ENCODE data around the gene MS4A5. TPM values are rescaled to one million over a fixed set of nuclear protein-coding genes. Genes with fewer than 3 reads are reported as not detected.
"Not testable (repeated sequence)": the region's sequence is repeated elsewhere in the genome, so short reads cannot be mapped to it uniquely, and the experiment has no call there.

The MS4A5 gene
- total and polyA plus RNA-seq, 5 experiments from 2014 or later: not detected

DNA sequence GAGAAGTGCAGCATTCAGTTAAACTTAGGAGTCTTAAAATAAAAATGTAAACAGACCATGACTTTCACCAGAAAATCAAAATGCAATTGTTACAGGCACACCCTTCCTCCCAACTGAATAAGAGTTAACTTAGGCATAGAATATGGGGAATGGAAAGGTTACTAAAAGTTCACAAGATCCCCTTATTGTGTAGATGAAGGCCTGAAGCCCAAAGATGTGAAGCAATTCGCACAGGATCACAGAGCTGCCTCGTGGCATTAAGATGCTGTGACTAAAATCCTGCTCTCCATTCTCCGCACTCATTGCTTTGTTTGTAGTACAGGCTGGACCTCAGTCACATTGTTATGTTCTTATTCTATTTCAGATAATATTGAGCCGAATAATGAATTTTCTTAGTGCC is 4.0 kb downstream of the MS4A5 start:
- H3K27ac Mint-ChIP-seq: no peak overlapping the region

DNA sequence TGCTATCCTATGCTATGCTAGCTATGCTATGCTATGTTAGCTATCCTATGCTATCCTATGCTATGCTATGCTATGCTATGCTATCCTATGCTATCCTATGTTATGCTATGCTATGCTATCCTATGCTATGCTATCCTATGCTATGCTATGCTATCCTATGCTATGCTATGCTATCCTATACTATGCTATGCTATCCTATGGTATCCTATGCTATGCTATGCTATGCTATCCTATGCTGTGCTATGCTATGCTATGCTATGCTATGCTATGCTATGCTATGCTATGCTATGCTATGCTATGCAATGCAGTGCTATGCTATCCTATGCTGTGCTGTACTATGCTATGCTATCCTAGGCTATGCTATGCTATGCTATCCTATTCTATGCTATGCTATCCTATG is 17.7 kb downstream of the MS4A5 start:
- POLR2A ChIA-PET: no interaction called here
- no peak for DNase-seq
- H3K4me1 Mint-ChIP-seq: peaks cover 2 to 37% (median 16%) of the 10 kb centered on the region in 4 donors
- H3K27me3 Mint-ChIP-seq: no peaks in the 10 kb centered on the region
- peak overlapping the region in 3 of 10 donors; percentile 57 to 86 (median 83) for H3K27ac Mint-ChIP-seq
- peaks cover 0 to 8% (median 2%) of the 10 kb centered on the region in 9 donors for H3K9me3 Mint-ChIP-seq
- no peak for ATAC-seq
- peak overlapping the region in 6 of 10 donors; percentile 78 to 90 (median 87) for H3K4me3 Mint-ChIP-seq
- H3K36me3 Mint-ChIP-seq: peaks cover 0 to 5% (median 0%) of the 10 kb centered on the region in 3 donors

More for the DNA sequence above, 4.0 kb downstream of the MS4A5 start:
- H3K27me3 Mint-ChIP-seq: peaks cover 6 to 17% (median 8%) of the 10 kb centered on the region in 5 donors
- DNase-seq (no peak), ATAC-seq (no peak)
- H3K36me3 Mint-ChIP-seq: no peaks in the 10 kb centered on the region
- POLR2A ChIA-PET: no interaction called here
- H3K4me1 Mint-ChIP-seq: peaks cover 0 to 2% (median 0%) of the 10 kb centered on the region in 4 donors
- no peaks in the 10 kb centered on the region for H3K9me3 Mint-ChIP-seq
- no peak overlapping the region for H3K4me3 Mint-ChIP-seq

DNA sequence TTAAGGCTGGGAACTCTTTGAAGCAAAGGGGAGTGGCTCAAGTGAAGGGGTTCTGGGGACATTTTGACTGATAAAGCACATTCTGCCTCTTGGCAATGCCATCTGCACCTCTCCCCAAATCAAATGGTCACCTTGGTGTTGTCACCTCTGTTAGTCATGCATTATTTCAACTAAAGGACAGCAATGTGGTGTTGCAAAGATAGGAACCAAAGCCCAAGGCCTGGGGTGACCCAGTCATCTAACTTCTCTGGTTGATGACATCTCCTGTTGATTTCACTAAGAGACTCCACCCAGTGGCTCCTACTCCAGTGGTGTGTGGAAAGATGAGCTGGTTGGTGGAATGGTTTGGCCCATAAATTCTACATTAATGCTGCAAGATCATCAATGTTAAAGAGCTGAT is 18.5 kb downstream of the MS4A5 start:
- peak overlapping the region in 1 of 10 donors; percentile 9 for H3K27ac Mint-ChIP-seq
- ATAC-seq: no peak
- DNase-seq: no peak
- no peak overlapping the region for H3K4me3 Mint-ChIP-seq
- POLR2A ChIA-PET: no interaction called here
- peaks cover 2 to 35% (median 16%) of the 10 kb centered on the region in 4 donors for H3K4me1 Mint-ChIP-seq
- H3K36me3 Mint-ChIP-seq: peaks cover 0 to 5% (median 0%) of the 10 kb centered on the region in 3 donors
- H3K27me3 Mint-ChIP-seq: no peaks in the 10 kb centered on the region
- H3K9me3 Mint-ChIP-seq: peaks cover 0 to 8% (median 2%) of the 10 kb centered on the region in 9 donors

DNA sequence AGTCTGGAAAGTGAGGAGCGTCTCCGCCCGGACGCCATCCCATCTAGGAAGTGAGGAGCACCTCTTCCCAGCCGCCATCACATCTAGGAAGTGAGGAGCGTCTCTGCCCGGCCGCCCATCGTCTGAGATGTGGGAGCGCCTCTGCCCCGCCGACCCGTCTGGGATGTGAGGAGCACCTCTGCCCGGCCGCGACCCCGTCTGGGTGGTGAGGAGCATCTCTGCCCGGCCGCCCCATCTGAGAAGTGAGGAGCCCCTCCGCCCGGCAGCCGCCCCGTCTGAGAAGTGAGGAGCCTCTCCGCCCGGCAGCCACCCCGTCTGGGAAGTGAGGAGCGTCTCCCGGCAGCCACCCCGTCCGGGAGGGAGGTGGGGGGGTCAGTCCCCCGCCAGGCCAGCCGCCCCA is 21.8 kb downstream of the MS4A5 start:
- H3K9me3 Mint-ChIP-seq, DNase-seq, H3K36me3 Mint-ChIP-seq, POLR2A ChIA-PET, H3K27ac Mint-ChIP-seq, ATAC-seq, H3K27me3 Mint-ChIP-seq, H3K4me3 Mint-ChIP-seq: not testable (repeated sequence)
- H3K4me1 Mint-ChIP-seq: peaks cover 0 to 49% (median 11%) of the 10 kb centered on the region in 4 donors

DNA sequence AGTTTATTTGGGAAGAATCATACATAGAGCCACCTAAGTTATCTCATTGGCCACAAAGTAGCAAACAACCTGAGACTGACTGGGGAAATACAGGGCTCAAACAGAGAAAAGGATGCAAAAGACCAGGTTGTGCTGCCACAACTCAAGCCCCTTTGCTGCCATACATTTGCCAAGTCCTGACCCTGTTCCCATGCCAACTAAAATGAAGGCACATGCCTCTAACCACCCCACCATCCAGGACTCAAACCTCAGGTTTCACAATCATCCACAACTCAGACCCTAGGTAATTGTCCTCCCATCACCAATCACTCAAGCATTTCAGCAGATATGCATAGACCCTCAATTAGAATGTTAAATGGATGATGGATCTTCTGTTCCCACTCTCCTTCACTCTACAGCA is 24.8 kb downstream of the MS4A5 start:
- Mint-ChIP-seq H3K9me3 (peaks cover 0 to 8% (median 2%) of the 10 kb centered on the region in 9 donors), H3K4me3 (no peak overlapping the region), H3K4me1 (peaks cover 0 to 30% (median 3%) of the 10 kb centered on the region in 4 donors), H3K27me3 (peaks cover 0 to 9% (median 3%) of the 10 kb centered on the region in 5 donors), H3K36me3 (peaks cover 0 to 5% (median 0%) of the 10 kb centered on the region in 3 donors), H3K27ac (peak overlapping the region in 1 of 10 donors; percentile 86)
- DNase-seq: no peak
- no peak for ATAC-seq
- POLR2A ChIA-PET: no interaction called here

DNA sequence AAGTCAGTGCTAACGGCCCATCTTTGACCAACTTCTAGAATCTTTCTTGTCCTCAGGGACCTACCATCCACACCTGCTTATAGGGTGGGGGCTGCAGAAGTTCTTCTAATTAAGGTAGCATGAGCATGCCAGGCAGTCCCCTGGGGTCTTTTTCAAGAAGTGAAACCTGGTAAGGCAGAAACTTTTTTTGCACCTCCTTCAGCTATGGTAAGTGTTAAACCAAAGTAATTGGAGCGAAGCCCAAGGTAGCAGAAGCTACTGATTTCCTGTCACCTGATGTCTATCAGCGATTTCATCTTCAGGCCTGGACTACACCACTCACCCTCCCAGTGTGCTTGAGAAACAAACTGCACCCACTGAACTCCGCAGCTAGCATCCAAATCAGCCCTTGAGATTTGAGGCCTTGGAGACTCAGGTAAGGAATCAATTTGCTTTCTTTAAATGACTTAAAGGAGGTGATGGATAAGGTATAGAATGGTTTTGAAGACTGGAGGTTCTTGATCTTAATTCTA is 26.2 kb downstream of the MS4A5 start, which contains the start of gene MS4A1:
Gene MS4A1 (plus strand): TSS at position 317 of the 512 bp plus-strand sequence. CDS start 6,528 bp downstream, outside the sequence.
- POLR2A ChIA-PET: no interaction called here
- H3K9me3 Mint-ChIP-seq: peaks cover 0 to 2% (median 0%) of the 10 kb centered on the region in 9 donors
- H3K27me3 Mint-ChIP-seq: peaks cover 0 to 9% (median 3%) of the 10 kb centered on the region in 5 donors
- peak in 1 of 2 donors; percentile 80 for ATAC-seq
- H3K4me1 Mint-ChIP-seq: peaks cover 0 to 39% (median 3%) of the 10 kb centered on the region in 4 donors
- peak within 1 kb of the TSS in 3 of 10 donors; percentile 62 to 76 (median 65) for H3K4me3 Mint-ChIP-seq
- DNase-seq: peak in 2 of 10 donors; percentile 9 to 36
- H3K36me3 Mint-ChIP-seq: no peaks in the 10 kb centered on the region
- peak within 1 kb of the TSS in 4 of 10 donors; percentile 45 to 86 (median 68) for H3K27ac Mint-ChIP-seq

DNA sequence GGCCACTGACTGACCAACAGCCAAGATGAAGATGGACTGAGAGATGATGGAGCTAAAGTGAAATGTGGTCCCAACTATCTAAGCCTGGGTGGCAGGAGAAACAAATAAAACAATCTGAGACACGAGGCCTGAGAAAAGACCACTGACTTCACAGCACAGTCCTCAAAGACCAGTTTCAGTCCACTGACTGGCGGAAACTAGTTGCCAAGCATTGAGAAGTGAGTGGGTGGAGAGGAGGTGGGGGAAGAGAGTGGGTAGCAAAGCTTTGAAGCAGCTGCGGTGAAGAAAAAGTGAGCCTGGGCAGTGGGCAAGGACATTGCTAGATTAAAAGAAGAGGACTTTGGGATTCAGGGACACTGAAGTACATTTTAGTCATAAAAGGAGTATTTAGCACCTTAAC is 28.2 kb downstream of the MS4A5 start:
- no peaks in the 10 kb centered on the region for H3K9me3 Mint-ChIP-seq
- DNase-seq: no peak
- peaks cover 0 to 47% (median 3%) of the 10 kb centered on the region in 4 donors for H3K4me1 Mint-ChIP-seq
- peak overlapping the region in 2 of 10 donors; percentile 15 to 69 for H3K27ac Mint-ChIP-seq
- POLR2A ChIA-PET: no interaction called here
- no peaks in the 10 kb centered on the region for H3K36me3 Mint-ChIP-seq
- no peak for ATAC-seq
- peaks cover 0 to 9% (median 3%) of the 10 kb centered on the region in 5 donors for H3K27me3 Mint-ChIP-seq
- peak overlapping the region in 2 of 10 donors; percentile 20 to 76 for H3K4me3 Mint-ChIP-seq

DNA sequence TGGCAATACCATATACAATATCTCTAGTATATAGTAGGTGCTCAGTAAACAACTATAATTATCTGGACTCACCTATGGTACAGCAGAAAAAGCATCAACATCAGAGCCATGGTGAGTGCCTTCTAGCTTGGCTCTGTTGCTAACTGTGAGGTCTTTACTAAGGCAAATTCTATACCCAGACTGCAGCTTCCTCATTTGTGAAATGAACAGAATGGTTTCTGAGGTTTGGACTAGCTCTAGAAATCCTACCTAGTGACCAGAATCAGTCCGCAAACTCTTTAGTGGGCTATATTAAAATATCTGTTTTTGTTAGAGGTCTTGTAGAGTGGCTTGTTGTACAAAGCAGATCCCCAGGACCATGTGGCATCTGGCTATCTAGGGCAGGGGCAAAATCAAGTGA is 30.0 kb downstream of the MS4A5 start:
- Mint-ChIP-seq H3K27ac (no peak overlapping the region), H3K27me3 (peaks cover 0 to 11% (median 5%) of the 10 kb centered on the region in 5 donors), H3K36me3 (no peaks in the 10 kb centered on the region), H3K4me3 (peak overlapping the region in 1 of 10 donors; percentile 62), H3K4me1 (peaks cover 0 to 51% (median 3%) of the 10 kb centered on the region in 4 donors), H3K9me3 (no peaks in the 10 kb centered on the region)
- ATAC-seq (no peak), DNase-seq (no peak)
- POLR2A ChIA-PET: interaction anchor here (0.6 kb wide), 1 partner anchor 62 kb away, joined by 4 read pairs; no protein-coding TSS in a partner anchor

DNA sequence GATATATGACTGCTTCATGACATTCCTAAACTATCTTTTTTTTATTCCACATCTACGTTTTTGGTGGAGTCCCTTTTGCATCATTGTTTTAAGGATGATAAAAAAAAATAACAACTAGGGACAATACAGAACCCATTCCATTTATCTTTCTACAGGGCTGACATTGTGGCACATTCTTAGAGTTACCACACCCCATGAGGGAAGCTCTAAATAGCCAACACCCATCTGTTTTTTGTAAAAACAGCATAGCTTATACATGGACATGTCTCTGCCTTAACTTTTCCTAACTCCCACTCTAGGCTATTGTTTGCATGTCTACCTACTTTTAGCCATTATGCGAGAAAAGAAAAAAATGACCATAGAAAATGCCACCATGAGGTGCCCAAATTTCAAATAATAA is 39.5 kb downstream of the MS4A5 start:
- DNase-seq (no peak), ATAC-seq (no peak)
- Mint-ChIP-seq H3K9me3 (peaks cover 0 to 3% (median 0%) of the 10 kb centered on the region in 9 donors), H3K4me3 (no peak overlapping the region), H3K4me1 (peaks cover 0 to 19% (median 0%) of the 10 kb centered on the region in 4 donors), H3K27me3 (peaks cover 7 to 19% (median 11%) of the 10 kb centered on the region in 5 donors), H3K36me3 (no peaks in the 10 kb centered on the region), H3K27ac (peak overlapping the region in 1 of 10 donors; percentile 12)
- POLR2A ChIA-PET: no interaction called here

DNA sequence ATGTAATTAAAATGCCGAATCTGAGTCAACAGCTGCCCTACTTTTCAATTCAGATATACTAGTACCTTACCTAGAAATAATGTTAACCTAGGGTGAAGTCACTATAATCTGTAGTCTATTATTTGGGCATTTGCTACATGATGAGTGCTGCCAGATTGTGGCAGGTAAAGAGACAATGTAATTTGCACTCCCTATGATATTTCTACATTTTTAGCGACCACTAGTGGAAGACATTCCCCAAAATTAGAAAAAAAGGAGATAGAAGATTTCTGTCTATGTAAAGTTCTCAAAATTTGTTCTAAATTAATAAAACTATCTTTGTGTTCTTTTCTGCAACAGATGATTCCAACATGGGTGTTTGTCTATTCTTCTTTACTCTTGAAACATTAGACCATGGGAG is 40.4 kb downstream of the MS4A5 start:
- Mint-ChIP-seq H3K36me3 (no peaks in the 10 kb centered on the region), H3K4me1 (peaks cover 0 to 14% (median 0%) of the 10 kb centered on the region in 4 donors), H3K4me3 (no peak overlapping the region), H3K27me3 (peaks cover 7 to 19% (median 9%) of the 10 kb centered on the region in 5 donors), H3K9me3 (peaks cover 0 to 4% (median 0%) of the 10 kb centered on the region in 9 donors), H3K27ac (no peak overlapping the region)
- POLR2A ChIA-PET: no interaction called here
- ATAC-seq: no peak
- DNase-seq: no peak

DNA sequence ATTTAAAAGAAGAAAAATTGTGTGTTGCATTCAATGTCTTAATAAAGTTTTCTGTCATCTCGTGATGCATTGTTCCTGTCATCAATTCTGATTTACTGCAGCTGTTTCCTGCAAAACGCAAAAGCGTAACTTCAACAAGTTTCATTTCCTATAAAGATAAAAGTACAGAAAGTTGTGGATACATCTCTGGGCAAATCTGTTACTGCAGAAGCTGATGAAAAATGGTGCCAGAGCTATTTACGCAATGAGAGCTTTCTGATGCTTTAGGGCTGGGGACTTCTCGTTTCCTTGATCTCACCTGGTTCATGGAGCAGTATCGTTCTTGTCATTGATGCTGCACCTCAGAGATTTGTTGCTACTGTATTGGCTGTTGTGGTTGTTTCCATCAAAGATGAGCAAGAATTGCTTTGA is 47.7 kb downstream of the MS4A5 start:
- Mint-ChIP-seq H3K9me3 (peaks cover 0 to 9% (median 0%) of the 10 kb centered on the region in 9 donors), H3K36me3 (no peaks in the 10 kb centered on the region), H3K4me3 (no peak overlapping the region), H3K27ac (peak overlapping the region in 1 of 10 donors; percentile 4), H3K27me3 (peaks cover 0 to 16% (median 6%) of the 10 kb centered on the region in 5 donors), H3K4me1 (peaks cover 0 to 33% (median 1%) of the 10 kb centered on the region in 4 donors)
- ATAC-seq (peak in 1 of 2 donors; percentile 47), DNase-seq (no peak)
- POLR2A ChIA-PET: interaction anchor here (0.7 kb wide), 1 partner anchor 21 kb away, joined by 5 read pairs; no protein-coding TSS in a partner anchor

DNA sequence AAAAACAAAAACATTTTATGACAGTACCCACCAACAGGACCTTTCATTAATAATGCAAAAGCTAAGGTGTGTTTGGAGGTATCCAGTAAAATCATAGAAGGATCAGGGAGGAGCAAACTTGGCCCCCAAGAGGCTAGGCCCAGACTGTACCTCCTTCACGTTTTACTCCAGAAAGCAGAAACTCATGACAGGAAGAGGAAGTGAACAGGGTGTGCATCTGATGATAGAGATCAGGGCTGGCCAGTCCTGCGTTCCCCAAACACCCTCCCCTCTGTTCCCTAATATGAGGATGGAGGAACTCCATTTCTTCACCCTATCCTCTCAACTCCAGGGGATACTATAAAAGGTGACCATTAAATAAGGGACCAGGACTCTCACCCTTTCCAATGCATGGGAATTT is 53.0 kb downstream of the MS4A5 start:
- POLR2A ChIA-PET: no interaction called here
- Mint-ChIP-seq H3K4me1 (peaks cover 0 to 49% (median 3%) of the 10 kb centered on the region in 4 donors), H3K9me3 (no peaks in the 10 kb centered on the region), H3K27ac (peak overlapping the region in 2 of 10 donors; percentile 10 to 30), H3K27me3 (peaks cover 0 to 8% (median 0%) of the 10 kb centered on the region in 5 donors), H3K4me3 (no peak overlapping the region), H3K36me3 (no peaks in the 10 kb centered on the region)
- no peak for ATAC-seq
- DNase-seq: no peak

DNA sequence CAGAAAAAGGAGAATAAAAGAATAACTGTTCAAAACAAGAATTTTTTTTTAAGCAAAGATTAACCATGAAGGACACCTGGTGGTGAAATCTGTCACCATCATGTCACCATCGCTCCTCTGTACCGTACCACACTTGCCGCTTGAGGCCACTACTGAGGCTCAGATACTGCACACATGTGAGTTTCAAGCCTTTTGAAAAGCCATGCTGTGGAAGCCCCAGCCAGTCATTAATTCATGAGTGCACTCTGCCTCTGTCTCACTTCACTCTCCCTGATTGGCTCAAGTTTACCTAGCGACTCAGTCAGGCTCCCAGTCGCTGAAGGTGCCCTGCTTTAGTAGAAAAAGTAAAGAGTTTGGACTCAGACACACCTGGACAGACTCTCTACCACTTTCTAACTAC is 56.6 kb downstream of the MS4A5 start:
- Mint-ChIP-seq H3K4me3 (no peak overlapping the region), H3K36me3 (no peaks in the 10 kb centered on the region), H3K9me3 (no peaks in the 10 kb centered on the region), H3K4me1 (peaks cover 0 to 30% (median 3%) of the 10 kb centered on the region in 4 donors), H3K27me3 (peaks cover 0 to 2% (median 2%) of the 10 kb centered on the region in 5 donors), H3K27ac (no peak overlapping the region)
- DNase-seq (no peak), ATAC-seq (peak in 1 of 2 donors; percentile 42)
- POLR2A ChIA-PET: no interaction called here

Data from naive thymus-derived CD8-positive, alpha-beta T cell (primary cell).